Tibial nerve (tissue), 4 donors: ENCODE data around the gene ARSB. TPM values are rescaled to one million over a fixed set of nuclear protein-coding genes. Genes with fewer than 3 reads are reported as not detected.
A peak's percentile ranks its signal among the peaks of the same experiment; 100 is the strongest.

Experiments
- DNase-seq, 2 donors: peaks; one replicate each; pipeline ENCODE4 v3.0.0-alpha.2; 2019; ENCODE audit warnings: low spot score in 2 of 2
- H3K27ac ChIP-seq, 4 donors: fragments of 200-600 bp; sonication (generic) in 3 of 4; one replicate each; pipeline ENCODE4 v1.5.1; 2017 to 2019; ENCODE audit warnings: mild to moderate bottlenecking in 1 of 4
- H3K27me3 ChIP-seq, 2 donors: fragments of 200-600 bp; sonication (generic) in 1 of 2; one replicate each; pipeline versions ENCODE4 v1.5.1 to v1.6.0; 2017 to 2019
- H3K36me3 ChIP-seq, 3 donors: fragments of 200-600 bp; sonication (generic); one replicate each; pipeline ENCODE4 v1.5.1; 2018 to 2019
- H3K4me1 ChIP-seq, 4 donors: fragments of 200-600 bp; sonication (generic) in 3 of 4; one replicate each; pipeline ENCODE4 v1.5.1; 2017 to 2019
- H3K4me3 ChIP-seq, 4 donors: fragments of 200-600 bp; sonication (generic) in 3 of 4; one replicate each; pipeline ENCODE4 v1.5.1; 2017 to 2019; ENCODE audit warnings: mild to moderate bottlenecking in 1 of 4, moderate library complexity in 1 of 4
- H3K9me3 ChIP-seq, 4 donors: fragments of 200-600 bp; sonication (generic) in 3 of 4; one replicate each; pipeline ENCODE4 v1.5.1; 2017 to 2019
- EP300 ChIP-seq, 2 donors: sonication (generic); formaldehyde crosslinking; IDR thresholded peaks; one replicate each; pipeline ENCODE4 v1.6.1; 2017; ENCODE audit warnings: antibody characterized with exemption in 2 of 2, mild to moderate bottlenecking in 1 of 2
- POLR2A ChIP-seq, 2 donors: fragments of 450-650 bp; IDR thresholded peaks; one replicate each; pipeline ENCODE4 v1.6.1; 2017; ENCODE audit warnings: antibody characterized with exemption in 2 of 2, mild to moderate bottlenecking in 2 of 2, moderate library complexity in 2 of 2
- WGBS, 2 donors: methylation state at CpG; one replicate each; pipeline ENCODE4 v1.1.5; 2018; 5-methylcytosine and 5-hydroxymethylcytosine counted together
- total RNA-seq, 4 donors: library from RNA; depleted of rRNA; stranded (reverse); fragments of >200 nt; gene quantifications; one replicate each; pipeline ENCODE4 v1.1.0, GENCODE V29; 2016
- TF ChIP-seq, protein P1 (sequence below), 5 experiments: fragments of 200-600 bp in 3 of 5; fragments of 450-650 bp in 2 of 5; sonication (generic) in 3 of 5; IDR thresholded peaks; one replicate each; pipeline ENCODE4 v1.5.1; 2016 to 2019; ENCODE audit warnings: antibody characterized with exemption in 5 of 5, mild to moderate bottlenecking in 3 of 5, moderate library complexity in 2 of 5

The ARSB gene
- total RNA-seq, 4 donors from 2014 or later = 8.3 to 19.8 (median 15.5) TPM

DNA sequence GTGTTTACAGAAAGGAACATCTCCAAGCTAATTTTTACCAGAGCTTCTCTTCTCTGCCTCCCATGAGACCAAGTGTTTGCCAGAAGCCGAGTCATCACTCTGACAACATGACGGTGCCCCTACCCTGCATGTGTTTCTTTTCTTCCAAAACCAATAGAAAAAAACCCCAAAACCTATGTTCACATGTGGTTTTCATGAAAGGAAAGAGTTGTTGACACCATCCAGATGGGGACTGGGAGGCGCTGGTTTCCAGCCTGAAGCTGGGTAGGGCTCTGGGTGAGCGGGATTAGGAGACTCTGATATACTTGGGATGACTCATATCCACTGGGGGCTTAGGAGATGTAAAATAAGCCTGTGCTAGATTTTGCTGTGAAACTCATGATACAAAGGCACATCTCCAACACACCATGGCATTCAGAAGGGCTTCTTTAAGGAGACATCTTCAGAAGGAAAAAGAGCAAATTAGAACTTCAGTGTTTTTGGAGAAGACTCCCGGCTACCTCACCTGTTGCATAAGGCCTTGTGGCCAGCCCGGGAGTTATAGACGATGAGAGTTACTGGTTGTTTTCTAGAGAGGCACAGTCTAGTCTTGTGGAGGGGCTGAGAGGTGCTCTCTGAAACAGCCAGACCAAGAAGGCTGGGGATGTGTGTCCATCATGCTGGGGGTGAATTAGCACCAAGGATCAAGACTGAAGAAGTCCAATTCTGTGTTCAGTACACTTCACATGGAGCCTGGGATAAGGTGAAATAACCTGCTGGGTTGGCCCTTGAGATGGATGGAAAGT is 227.6 kb downstream of the ARSB start:
- no peaks in the 10 kb centered on the region for H3K9me3 ChIP-seq
- DNase-seq = peak; percentile 22 to 45
- no peak overlapping the region for H3K4me3 ChIP-seq
- peaks cover 0 to 15% (median 4%) of the 10 kb centered on the region in 4 donors for H3K4me1 ChIP-seq
- TF ChIP-seq POLR2A (IDR thresholded peaks at IDR 0.05) (no peak), EP300 (IDR thresholded peaks at IDR 0.05) (no peak)
- TF ChIP-seq, protein P1, sequence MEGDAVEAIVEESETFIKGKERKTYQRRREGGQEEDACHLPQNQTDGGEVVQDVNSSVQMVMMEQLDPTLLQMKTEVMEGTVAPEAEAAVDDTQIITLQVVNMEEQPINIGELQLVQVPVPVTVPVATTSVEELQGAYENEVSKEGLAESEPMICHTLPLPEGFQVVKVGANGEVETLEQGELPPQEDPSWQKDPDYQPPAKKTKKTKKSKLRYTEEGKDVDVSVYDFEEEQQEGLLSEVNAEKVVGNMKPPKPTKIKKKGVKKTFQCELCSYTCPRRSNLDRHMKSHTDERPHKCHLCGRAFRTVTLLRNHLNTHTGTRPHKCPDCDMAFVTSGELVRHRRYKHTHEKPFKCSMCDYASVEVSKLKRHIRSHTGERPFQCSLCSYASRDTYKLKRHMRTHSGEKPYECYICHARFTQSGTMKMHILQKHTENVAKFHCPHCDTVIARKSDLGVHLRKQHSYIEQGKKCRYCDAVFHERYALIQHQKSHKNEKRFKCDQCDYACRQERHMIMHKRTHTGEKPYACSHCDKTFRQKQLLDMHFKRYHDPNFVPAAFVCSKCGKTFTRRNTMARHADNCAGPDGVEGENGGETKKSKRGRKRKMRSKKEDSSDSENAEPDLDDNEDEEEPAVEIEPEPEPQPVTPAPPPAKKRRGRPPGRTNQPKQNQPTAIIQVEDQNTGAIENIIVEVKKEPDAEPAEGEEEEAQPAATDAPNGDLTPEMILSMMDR (IDR thresholded peaks at IDR 0.05) = no peak
- H3K27ac ChIP-seq = no peak overlapping the region
- no peaks in the 10 kb centered on the region for H3K36me3 ChIP-seq
- WGBS, 2 donors = 73 to 82% methylated on average over 7 of the region's 7 CpGs
- H3K27me3 ChIP-seq = no peaks in the 10 kb centered on the region

DNA sequence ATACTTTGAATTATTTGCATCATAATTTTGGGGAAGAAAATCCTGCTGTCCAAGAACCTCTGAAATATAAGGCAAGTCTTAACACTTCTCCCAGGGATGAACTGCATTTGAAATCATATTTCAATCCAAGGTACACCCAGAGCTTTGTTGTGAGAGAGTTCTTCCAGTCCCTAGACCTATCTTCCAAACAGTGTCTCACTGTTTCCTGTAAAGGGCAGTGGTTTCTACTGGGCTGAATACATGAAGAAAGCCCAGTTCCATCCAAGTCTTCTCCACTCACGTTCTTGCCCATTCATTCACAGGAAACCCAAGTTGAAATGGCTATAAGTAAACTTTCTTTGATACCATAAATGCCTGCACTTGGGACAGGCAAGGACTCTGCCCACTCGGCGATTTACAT is 228.3 kb downstream of the ARSB start:
- Histone ChIP-seq H3K36me3 (no peaks in the 10 kb centered on the region), H3K27me3 (no peaks in the 10 kb centered on the region), H3K4me1 (peaks cover 0 to 15% (median 4%) of the 10 kb centered on the region in 4 donors), H3K27ac (no peak overlapping the region), H3K9me3 (no peaks in the 10 kb centered on the region), H3K4me3 (no peak overlapping the region)
- WGBS, 2 donors = 61 to 82% methylated on average over 3 of the region's 3 CpGs
- no peak for DNase-seq
- TF ChIP-seq, protein P1 (IDR thresholded peaks at IDR 0.05) = no peak
- TF ChIP-seq EP300 (IDR thresholded peaks at IDR 0.05) (no peak), POLR2A (IDR thresholded peaks at IDR 0.05) (no peak)

DNA sequence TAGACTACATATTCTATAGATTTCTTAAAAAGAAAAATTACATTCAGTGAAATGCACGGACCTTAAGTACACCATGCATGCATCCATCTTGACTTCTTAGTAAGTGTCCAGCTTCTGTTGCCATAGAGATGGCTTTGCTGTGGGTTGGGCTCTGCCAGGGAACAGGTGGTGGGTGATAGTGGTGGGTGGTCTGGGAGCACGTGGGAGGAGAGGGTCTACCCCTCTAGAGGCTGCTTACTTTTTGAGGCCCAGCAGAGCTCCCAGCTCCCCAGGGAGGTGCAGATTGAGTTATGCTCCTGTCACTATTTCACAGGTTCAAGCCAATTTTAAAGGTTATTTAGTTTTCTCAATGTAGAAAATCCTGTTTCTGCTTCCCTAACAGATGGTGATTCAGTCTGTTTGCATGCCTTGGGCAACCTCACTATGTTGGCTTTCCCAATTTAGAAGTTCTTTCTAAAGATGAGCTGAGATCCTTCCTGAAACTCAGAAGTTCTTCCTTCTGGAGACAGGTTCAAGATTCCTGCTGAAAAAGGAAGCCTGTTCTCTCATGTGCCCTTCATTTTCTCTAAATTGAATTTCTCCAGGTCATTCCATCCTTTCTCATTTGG is 229.2 kb downstream of the ARSB start:
- H3K4me3 ChIP-seq = no peak overlapping the region
- no peak overlapping the region for H3K27ac ChIP-seq
- H3K4me1 ChIP-seq = peaks cover 0 to 15% (median 4%) of the 10 kb centered on the region in 4 donors
- 63 to 69% methylated on average over 2 of the region's 2 CpGs for WGBS, 2 donors
- H3K9me3 ChIP-seq = no peaks in the 10 kb centered on the region
- H3K27me3 ChIP-seq = no peaks in the 10 kb centered on the region
- no peak for DNase-seq
- H3K36me3 ChIP-seq = no peaks in the 10 kb centered on the region
- TF ChIP-seq, protein P1 (IDR thresholded peaks at IDR 0.05) = no peak
- TF ChIP-seq POLR2A (IDR thresholded peaks at IDR 0.05) = no peak
- TF ChIP-seq EP300 (IDR thresholded peaks at IDR 0.05) = no peak

DNA sequence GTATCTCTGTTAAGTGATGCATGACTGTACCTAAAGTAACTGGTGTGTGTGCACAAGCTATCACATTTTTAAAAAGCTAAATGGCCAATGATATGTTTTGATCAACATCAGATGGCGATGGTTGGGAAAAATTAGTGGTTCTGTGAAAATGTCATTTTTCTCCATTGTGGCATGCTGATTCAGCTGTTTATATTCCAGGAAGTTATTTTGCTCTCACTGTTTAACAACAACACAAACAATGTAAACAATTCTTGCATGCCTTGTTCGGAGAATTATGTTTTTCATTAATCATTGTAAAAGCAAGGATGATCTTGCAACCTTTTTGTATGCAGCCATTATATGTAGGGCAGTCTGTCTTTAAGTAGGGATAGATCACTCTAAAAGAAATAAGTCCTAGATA is 230.5 kb downstream of the ARSB start:
- Histone ChIP-seq H3K9me3 (no peaks in the 10 kb centered on the region), H3K27me3 (no peaks in the 10 kb centered on the region), H3K27ac (no peak overlapping the region), H3K4me1 (peaks cover 0 to 15% (median 4%) of the 10 kb centered on the region in 4 donors), H3K36me3 (no peaks in the 10 kb centered on the region), H3K4me3 (no peak overlapping the region)
- 18 to 30% methylated on average over 2 of the region's 2 CpGs for WGBS, 2 donors
- TF ChIP-seq EP300 (IDR thresholded peaks at IDR 0.05) = no peak
- no peak for TF ChIP-seq POLR2A (IDR thresholded peaks at IDR 0.05)
- TF ChIP-seq, protein P1 (IDR thresholded peaks at IDR 0.05) = no peak
- DNase-seq = no peak

DNA sequence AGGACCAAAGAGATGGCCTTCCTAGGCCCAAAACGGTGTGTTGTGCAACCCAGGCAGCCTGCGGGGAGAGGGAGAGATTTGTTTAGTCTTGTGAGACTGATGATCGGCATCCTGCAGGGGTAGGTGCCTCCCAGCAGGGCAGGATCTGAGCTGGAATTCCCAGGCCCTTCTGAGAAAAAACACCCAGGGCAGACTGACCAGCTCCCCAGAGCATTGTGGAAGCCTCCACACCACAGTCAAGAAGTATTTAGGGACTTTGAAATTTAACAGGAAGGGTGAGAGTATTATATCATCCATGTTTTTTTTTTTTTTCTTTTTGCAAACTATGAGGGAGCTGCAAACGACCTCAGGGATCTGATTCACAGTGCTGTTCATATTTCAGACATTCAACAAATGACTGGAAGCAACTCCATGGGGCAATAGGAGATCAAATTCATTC is 232.0 kb downstream of the ARSB start:
- WGBS, 2 donors = 83 to 85% methylated on average over 4 of the region's 4 CpGs
- no peaks in the 10 kb centered on the region for H3K27me3 ChIP-seq

More for the DNA sequence above, 232.0 kb downstream of the ARSB start:
- no peak for DNase-seq
- no peak overlapping the region for H3K27ac ChIP-seq
- peaks cover 0 to 10% (median 4%) of the 10 kb centered on the region in 4 donors for H3K4me1 ChIP-seq
- H3K4me3 ChIP-seq = no peak overlapping the region
- TF ChIP-seq POLR2A (IDR thresholded peaks at IDR 0.05) = no peak
- no peak for TF ChIP-seq EP300 (IDR thresholded peaks at IDR 0.05)
- TF ChIP-seq, protein P1 (IDR thresholded peaks at IDR 0.05) = no peak
- H3K36me3 ChIP-seq = no peaks in the 10 kb centered on the region
- no peaks in the 10 kb centered on the region for H3K9me3 ChIP-seq
